Measurements from ENCODE around the gene SGPP2.

Gene SGPP2

DNA sequence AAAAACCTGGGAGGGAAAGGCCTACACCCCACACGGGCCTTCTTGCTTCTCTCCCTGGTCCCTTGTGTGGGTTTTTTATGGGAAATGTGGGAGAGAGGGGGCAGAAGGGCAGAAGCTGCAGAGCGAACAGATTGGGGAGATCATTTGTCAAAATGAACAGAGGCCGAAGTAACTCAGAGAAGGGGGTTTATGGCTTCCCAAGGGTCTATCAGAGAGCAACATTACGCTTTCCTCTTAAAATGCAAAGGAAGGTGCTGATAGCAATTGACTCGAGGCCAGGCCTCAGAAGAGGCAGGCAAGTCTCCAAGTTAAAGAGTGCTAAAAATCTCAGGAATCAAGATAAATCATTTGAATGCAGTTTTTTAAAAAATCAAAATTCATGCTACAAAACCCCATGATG lies 101.5 kb downstream of the SGPP2 start:
- TF ChIP-seq ZFX (IDR thresholded peaks at IDR 0.05; ENCODE audit: borderline replicate concordance) (no peak), CTCF (IDR thresholded peaks at IDR 0.05) (no peak)
- H3K27ac ChIP-seq: no peak overlapping the region

GRCh38 chr2:222526480-222527277 lies 102.3 kb downstream of the SGPP2 start:
- TF ChIP-seq ZFX (IDR thresholded peaks at IDR 0.05; ENCODE audit: borderline replicate concordance) (no peak), CTCF (IDR thresholded peaks at IDR 0.05) (no peak)

DNA sequence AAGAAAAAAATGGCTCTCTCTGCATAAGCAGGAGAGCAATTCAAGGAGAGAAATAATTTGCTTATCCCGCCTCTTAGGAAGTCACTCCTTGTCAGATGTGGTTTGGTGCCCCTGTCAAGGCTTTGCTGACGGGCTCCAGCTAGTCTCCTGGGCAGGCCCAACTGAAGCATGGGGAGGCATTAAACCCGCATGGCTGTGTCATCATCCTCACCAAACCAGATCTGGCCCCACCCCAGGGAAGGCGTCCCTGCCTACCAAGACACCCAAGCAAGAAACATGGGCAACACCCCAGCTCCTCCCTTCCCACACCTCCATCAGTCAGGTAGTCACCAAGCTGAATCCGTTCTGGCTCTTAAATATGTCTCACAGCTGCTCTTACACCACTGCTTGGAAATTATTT lies 108.0 kb downstream of the SGPP2 start:
- H3K27ac ChIP-seq: no peak overlapping the region
- no peak for TF ChIP-seq ZFX (IDR thresholded peaks at IDR 0.05; ENCODE audit: borderline replicate concordance)
- no peak for TF ChIP-seq CTCF (IDR thresholded peaks at IDR 0.05)

More at GRCh38 chr2:222526480-222527277, 102.3 kb downstream of the SGPP2 start:
- no peak overlapping the region for H3K27ac ChIP-seq

GRCh38 chr2:222535477-222535876 lies 111.1 kb downstream of the SGPP2 start:
- TF ChIP-seq ZFX (IDR thresholded peaks at IDR 0.05; ENCODE audit: borderline replicate concordance) (no peak), CTCF (IDR thresholded peaks at IDR 0.05) (no peak)

GRCh38 chr2:222538535-222538934 lies 114.2 kb downstream of the SGPP2 start:
- no peak overlapping the region for H3K27ac ChIP-seq
- TF ChIP-seq ZFX (IDR thresholded peaks at IDR 0.05; ENCODE audit: borderline replicate concordance) (no peak), CTCF (IDR thresholded peaks at IDR 0.05) (no peak)

More at GRCh38 chr2:222535477-222535876, 111.1 kb downstream of the SGPP2 start:
- H3K27ac ChIP-seq: no peak overlapping the region

- H3K27ac ChIP-seq: no peak overlapping the region
- TF ChIP-seq ZFX (IDR thresholded peaks at IDR 0.05; ENCODE audit: borderline replicate concordance) (no peak), CTCF (IDR thresholded peaks at IDR 0.05) (no peak)
Observed at GRCh38 chr2:222544661-222545060, 120.3 kb downstream of the SGPP2 start.

Data from 22Rv1 (cell line).